Stimulated activated CD4-positive, alpha-beta T cell treated with anti-CD3 and anti-CD28 coated beads, Interleukin-12 subunit alpha, Interleukin-12 subunit beta, amount 100 ng/mL, for 24 hours (primary cell): ENCODE data around the gene LMAN1L.

Source experiments
- DNase-seq, 2 experiments: peaks; one replicate each; pipeline ENCODE4 v3.0.0-alpha.2; 2020; ENCODE audit warnings: low read depth in 2 of 2

LMAN1L gene

GRCh38 chr15:74837482-74838136 lies 25.0 kb downstream of the LMAN1L start:
- no peak for DNase-seq

GRCh38 chr15:74838137-74838516 lies 25.5 kb downstream of the LMAN1L start:
- DNase-seq: no peak

- no peak for DNase-seq
Measured at GRCh38 chr15:74838746-74839525, 26.3 kb downstream of the LMAN1L start.

- DNase-seq: no peak
Measured at GRCh38 chr15:74839526-74840395, 27.1 kb downstream of the LMAN1L start.

- no peak for DNase-seq
Measured at GRCh38 chr15:74840851-74841775, 28.5 kb downstream of the LMAN1L start.

- DNase-seq: no peak
Measured at GRCh38 chr15:74841891-74842373, 29.3 kb downstream of the LMAN1L start.

GRCh38 chr15:74842581-74843444 lies 30.2 kb downstream of the LMAN1L start, which contains the start of gene ULK3:
Gene ULK3, minus strand, starts transcription at chr15:74843156. Its CDS starts 51 bp downstream, at chr15:74843105.
- peak; percentile 87 to 91 for DNase-seq

GRCh38 chr15:74843445-74843828 lies 30.8 kb downstream of the LMAN1L start:
- no peak for DNase-seq

- DNase-seq: no peak
Measured at GRCh38 chr15:74843891-74844299, 31.3 kb downstream of the LMAN1L start.

- DNase-seq: no peak
Measured at GRCh38 chr15:74844319-74845207, 31.9 kb downstream of the LMAN1L start.

GRCh38 chr15:74845208-74845568 lies 32.6 kb downstream of the LMAN1L start:
- DNase-seq: peak; percentile 25 to 43

GRCh38 chr15:74845581-74845980 lies 32.9 kb downstream of the LMAN1L start:
- no peak for DNase-seq

GRCh38 chr15:74847432-74847831 lies 34.8 kb downstream of the LMAN1L start:
- no peak for DNase-seq

GRCh38 chr15:74850393-74850792 lies 37.8 kb downstream of the LMAN1L start:
- no peak for DNase-seq

GRCh38 chr15:74851960-74852359 lies 39.3 kb downstream of the LMAN1L start:
- no peak for DNase-seq

GRCh38 chr15:74854453-74855022 lies 41.9 kb downstream of the LMAN1L start:
- no peak for DNase-seq

- DNase-seq: no peak
Measured at GRCh38 chr15:74855857-74856256, 43.2 kb downstream of the LMAN1L start.

- DNase-seq: no peak
Measured at GRCh38 chr15:74856537-74856936, 43.9 kb downstream of the LMAN1L start.
